Endothelial cell of umbilical vein (primary cell): Measurements from ENCODE around the gene KRTAP6-2. TPM values are rescaled to one million over a fixed set of nuclear protein-coding genes. Genes with fewer than 3 reads are reported as not detected.

ENCODE experiments used
- BruUV-seq: library from RNA; stranded (reverse); fragments of 400-500 nt; replicated peaks from 2 replicates; lab custom pipeline; 2021; lab: Mats Ljungman, UMichigan
- CTCF ChIA-PET: fragments of 300-600, 350-600 bp; sonication (Branson Sonifier 250); formaldehyde crosslinking; loops from one replicate; lab custom pipeline; 2021; ENCODE audit warnings: antibody characterized with exemption, inconsistent platforms; lab: Charles Lee
- POLR2A ChIA-PET: fragments of 300-600, 350-600 bp; sonication (Branson Sonifier 250); formaldehyde crosslinking; loops from one replicate; lab custom pipeline; 2021; ENCODE audit warnings: antibody characterized with exemption, inconsistent platforms; lab: Charles Lee
- DNase-seq: peaks from one replicate; pipeline ENCODE4 v3.0.0-alpha.2; 2011; ENCODE audit warnings: low read depth, low spot score
- FAIRE-seq: peaks from 2 replicates; lab custom pipeline; 2011; peaks lifted over from hg19 to GRCh38; lab: Jason Lieb, UNC
- H2AFZ ChIP-seq: 2 replicates; pipeline ENCODE4 v1.6.0; 2012; ENCODE audit warnings: low read depth, low read length, control low read depth, inconsistent platforms
- H3K27ac ChIP-seq: 2 replicates; pipeline ENCODE4 v1.5.1; 2011; ENCODE audit warnings: low read depth, mild to moderate bottlenecking, control low read depth, low read length, moderate library complexity; ENCODE audit not compliant: insufficient read depth
- H3K27me3 ChIP-seq, 2 experiments: 2 replicates each; pipeline versions ENCODE4 v1.6.0 to v1.6.1; 2011; ENCODE audit warnings: low read length in 2 of 2, mixed read lengths in 1 of 2; ENCODE audit not compliant: control insufficient read depth in 2 of 2, insufficient read depth in 2 of 2
- H3K36me3 ChIP-seq, 2 experiments: 2 replicates in 1 of 2; 3 replicates in 1 of 2; pipeline ENCODE4 v1.5.1; 2011; ENCODE audit warnings: low read length in 2 of 2, mild to moderate bottlenecking in 1 of 2, moderate library complexity in 1 of 2; ENCODE audit not compliant: control insufficient read depth in 2 of 2, insufficient read depth in 2 of 2; ENCODE audit errors: extremely low read depth in 1 of 2
- H3K4me1 ChIP-seq: 3 replicates; pipeline ENCODE4 v1.5.1; 2011; ENCODE audit warnings: mild to moderate bottlenecking, low read length; ENCODE audit not compliant: control insufficient read depth, insufficient read depth; ENCODE audit errors: extremely low read depth
- H3K4me2 ChIP-seq: 2 replicates; pipeline ENCODE4 v1.6.1; 2011; ENCODE audit warnings: low read length, control low read depth, mixed read lengths; ENCODE audit not compliant: insufficient read depth
- H3K4me3 ChIP-seq, 3 experiments: fragments of 200-600 bp in 1 of 3; sonication (generic), shearing (Covaris generic) in 1 of 3; replicated peaks in 1 of 3; 2 replicates each; pipeline ENCODE4 v1.5.1; 2011 to 2016; ENCODE audit warnings: control low read depth in 3 of 3, low read length in 3 of 3, mild to moderate bottlenecking in 2 of 3, inconsistent platforms in 1 of 3, low read depth in 1 of 3, moderate library complexity in 1 of 3; ENCODE audit not compliant: insufficient read depth in 1 of 3
- H3K79me2 ChIP-seq: 2 replicates; pipeline ENCODE4 v1.6.0; 2012; ENCODE audit warnings: low read length, inconsistent platforms; ENCODE audit not compliant: control insufficient read depth, insufficient read depth
- H3K9ac ChIP-seq: replicated peaks from 2 replicates; pipeline ENCODE3; 2011; ENCODE audit warnings: low read length, control low read depth; ENCODE audit not compliant: insufficient read depth; ENCODE audit errors: extremely low read depth
- H3K9me1 ChIP-seq: replicated peaks from 3 replicates; pipeline ENCODE4 v1.6.0; 2011; ENCODE audit warnings: mild to moderate bottlenecking, low read length; ENCODE audit not compliant: control insufficient read depth, insufficient read depth; ENCODE audit errors: extremely low read depth
- H3K9me3 ChIP-seq: replicated peaks from 2 replicates; pipeline ENCODE4 v1.5.1; 2012; ENCODE audit warnings: low read length, inconsistent platforms; ENCODE audit not compliant: control insufficient read depth, insufficient read depth
- H4K20me1 ChIP-seq: replicated peaks from 2 replicates; pipeline ENCODE3; 2011; ENCODE audit warnings: mild to moderate bottlenecking, low read length; ENCODE audit not compliant: control insufficient read depth, insufficient read depth; ENCODE audit errors: extremely low read depth
- CTCF ChIP-seq, 2 donors: IDR thresholded peaks; 1 replicate in 1 of 2; 2 replicates in 1 of 2; pipeline ENCODE4 v1.5.1; 2011; ENCODE audit warnings: low read length in 2 of 2, mild to moderate bottlenecking in 2 of 2, moderate library complexity in 2 of 2, control low read depth in 1 of 2, inconsistent platforms in 1 of 2, low read depth in 1 of 2; ENCODE audit not compliant: insufficient read depth in 1 of 2; ENCODE audit errors: extremely low read depth in 1 of 2
- EZH2 ChIP-seq: IDR thresholded peaks from 2 replicates; pipeline ENCODE4 v1.6.1; 2012; ENCODE audit warnings: borderline replicate concordance, low read depth, mild to moderate bottlenecking, moderate library complexity, low read length, inconsistent platforms; ENCODE audit not compliant: severe bottlenecking
- FOS ChIP-seq: IDR thresholded peaks from 2 replicates; pipeline ENCODE4 v1.6.1; 2011; ENCODE audit warnings: mild to moderate bottlenecking, low read length, moderate library complexity, borderline replicate concordance; ENCODE audit not compliant: insufficient read depth
- GATA2 ChIP-seq: IDR thresholded peaks from 2 replicates; pipeline ENCODE4 v1.7.0; 2011; ENCODE audit warnings: low read depth, mild to moderate bottlenecking, moderate library complexity, mixed read lengths, low read length; ENCODE audit not compliant: insufficient read length, insufficient read depth
- JUN ChIP-seq: IDR thresholded peaks from 2 replicates; pipeline ENCODE4 v1.6.1; 2011; ENCODE audit warnings: borderline replicate concordance, low read depth; ENCODE audit not compliant: insufficient read length, insufficient read depth
- MAX ChIP-seq: IDR thresholded peaks from 2 replicates; pipeline ENCODE4 v1.6.1; 2011; ENCODE audit not compliant: insufficient read depth, insufficient read length
- MYC ChIP-seq: IDR thresholded peaks from one replicate; pipeline ENCODE4 v1.6.1; 2011; ENCODE audit warnings: mild to moderate bottlenecking, low read depth, low read length
- POLR2A ChIP-seq: IDR thresholded peaks from 2 replicates; pipeline ENCODE4 v1.6.1; 2012; ENCODE audit warnings: low read depth, mild to moderate bottlenecking, control low read depth, low read length
- POLR2AphosphoS5 ChIP-seq: IDR thresholded peaks from 2 replicates; pipeline ENCODE4 v1.6.1; 2012; ENCODE audit warnings: low read depth, mild to moderate bottlenecking, control low read depth, low read length, moderate library complexity; ENCODE audit not compliant: insufficient read depth
- dilution Hi-C: fragments of 300-500 bp; cut with MboI; formaldehyde crosslinking; loops from one replicate; pipeline ENCODE4 v1.15.0; 2019; ENCODE audit warnings: low sequenced_read_pairs; ENCODE audit not compliant: extremely low pct_ligation_motif_present
- intact Hi-C: fragments of 100-400 bp; cut with micrococcal nuclease; formaldehyde crosslinking; loops from one replicate; pipeline ENCODE4 v1.10.0; 2022
- polyA plus RNA-seq, 4 experiments: library from polyadenylated mRNA; depleted of rRNA in 3 of 4; stranded (reverse) in 3 of 4; unstranded in 1 of 4; fragments of >200 nt; gene quantifications; 2 replicates each; pipeline versions ENCODE4 v1.2.1 to v1.2.3, GENCODE V29; 2011 to 2012; ENCODE audit warnings: missing spikeins in 1 of 4
- total RNA-seq: library from RNA; stranded (reverse); gene quantifications from 2 replicates; pipeline ENCODE4 v1.2.3, GENCODE V29; 2021

Gene KRTAP6-2
- total and polyA plus RNA-seq, 2 donors (not counting 3 experiments of a cell fraction or from before 2014, with no cell fraction given) = not detected

GRCh38 chr21:30580132-30580531, 18.6 kb downstream of the KRTAP6-2 start:
- no peaks in the 10 kb centered on the region for H3K27me3 ChIP-seq
- FAIRE-seq (no peak), DNase-seq (no peak)
- H4K20me1 ChIP-seq = no peaks in the 10 kb centered on the region
- ChIA-PET CTCF (no interaction called here), POLR2A (no interaction called here)
- no peak overlapping the region for H3K4me3 ChIP-seq
- BruUV-seq = no TSS peak
- dilution Hi-C loops = no loop called here
- TF ChIP-seq MYC (no peak), POLR2A (no peak), CTCF (IDR thresholded peaks at IDR 0.05; ENCODE audit: extremely low read depth in 1 of 2, insufficient read depth in 1 of 2, low read depth in 1 of 2, low read length in 2 of 2) (no peak), JUN (no peak), FOS (no peak), GATA2 (no peak), MAX (no peak), EZH2 (no peak), POLR2AphosphoS5 (no peak)
- no peak overlapping the region for H3K9ac ChIP-seq
- H3K9me3 ChIP-seq = no peaks in the 10 kb centered on the region
- no peak overlapping the region for H3K4me2 ChIP-seq
- H3K27ac ChIP-seq = no peak overlapping the region
- no peaks in the 10 kb centered on the region for H3K36me3 ChIP-seq
- no peak overlapping the region for H2AFZ ChIP-seq
- intact Hi-C loops = no loop called here
- H3K9me1 ChIP-seq = no peaks in the 10 kb centered on the region
- no peaks in the 10 kb centered on the region for H3K79me2 ChIP-seq
- H3K4me1 ChIP-seq = no peaks in the 10 kb centered on the region
